PC-3 (cell line): ENCODE results near the gene MYH10.

Experiments used
- CTCF ChIP-seq: fragments of 300-600 bp; sonication (generic); conservative IDR thresholded peaks from 2 replicates; pipeline ENCODE4 v1.5.1; 2017; ENCODE audit warnings: antibody characterized with exemption, low read depth, mild to moderate bottlenecking, low read length
- EZH2 ChIP-seq: fragments of 300-600 bp; sonication (generic); IDR thresholded peaks from one replicate; pipeline ENCODE4 v1.6.1; 2017; ENCODE audit warnings: antibody characterized with exemption, mild to moderate bottlenecking, low read length; ENCODE audit not compliant: unreplicated experiment

GRCh38 chr17:8472663-8473062 is 157.9 kb downstream of the MYH10 start:
- no peak for TF ChIP-seq EZH2
- no peak for TF ChIP-seq CTCF
